Lower lobe of right lung (tissue), 2 donors: Measurements from ENCODE around the gene TBX21. TPM values are rescaled to one million over a fixed set of nuclear protein-coding genes. Genes with fewer than 3 reads are reported as not detected.

Experiments used
- ATAC-seq, 2 donors: fragments of 200-7000 bp; cut with Tn5 transposase; one replicate each; pipeline ENCODE4 v1.9.1; 2020 to 2022; ENCODE audit warnings: mild to moderate bottlenecking in 2 of 2, moderate library complexity in 2 of 2
- DNase-seq: peaks from one replicate; pipeline ENCODE4 v3.0.0-alpha.2; 2020
- H3K27ac ChIP-seq: fragments of 200-600 bp; one replicate; pipeline ENCODE4 v1.8.0; 2022
- H3K27me3 ChIP-seq: fragments of 200-600 bp; one replicate; pipeline ENCODE4 v1.8.0; 2022; ENCODE audit warnings: low read depth
- H3K36me3 ChIP-seq: fragments of 200-600 bp; one replicate; pipeline ENCODE4 v1.8.0; 2022; ENCODE audit warnings: mild to moderate bottlenecking
- H3K4me1 ChIP-seq: fragments of 200-600 bp; one replicate; pipeline ENCODE4 v1.8.0; 2022
- H3K4me3 ChIP-seq: fragments of 200-600 bp; one replicate; pipeline ENCODE4 v1.8.0; 2022; ENCODE audit warnings: mild to moderate bottlenecking
- H3K9me3 ChIP-seq: fragments of 200-600 bp; one replicate; pipeline ENCODE4 v1.8.0; 2022
- CTCF ChIP-seq: fragments of 200-600 bp; IDR thresholded peaks from one replicate; pipeline ENCODE4 v1.8.0; 2022; ENCODE audit warnings: antibody characterized with exemption, mild to moderate bottlenecking
- intact Hi-C: fragments of 100-400 bp; cut with DNase I; formaldehyde crosslinking; loops from one replicate; pipeline ENCODE4 v1.11.0; 2022
- total RNA-seq: library from RNA; stranded (reverse); fragmentation: NEBNext Ultra II Directional; extraction: Animal tissue kit (Norgen Biotek cat#: 25700); gene quantifications from one replicate; pipeline ENCODE4 v1.2.1, GENCODE V29; 2021
- donor health status: DM: no; HTN: yes; CAD: no; lungs with severe emphysema.

Gene TBX21
- total RNA-seq, 1 donor from 2014 or later: 3.6 TPM

GRCh38 chr17:47744168-47745036 is 11.4 kb downstream of the TBX21 start:
- no peak for TF ChIP-seq CTCF
- H3K4me3 ChIP-seq: no peak overlapping the region
- intact Hi-C loops: no loop called here
- DNase-seq (no peak), ATAC-seq (no peak)
- H3K36me3 ChIP-seq: no peaks in the 10 kb centered on the region
- H3K4me1 ChIP-seq: no peaks in the 10 kb centered on the region
- H3K27ac ChIP-seq: no peak overlapping the region
- peaks cover 38% of the 10 kb centered on the region for H3K27me3 ChIP-seq
- no peaks in the 10 kb centered on the region for H3K9me3 ChIP-seq

GRCh38 chr17:47745037-47745380 is 12.0 kb downstream of the TBX21 start:
- Histone ChIP-seq H3K9me3 (no peaks in the 10 kb centered on the region), H3K4me1 (no peaks in the 10 kb centered on the region), H3K4me3 (no peak overlapping the region), H3K27me3 (peaks cover 38% of the 10 kb centered on the region), H3K36me3 (no peaks in the 10 kb centered on the region), H3K27ac (no peak overlapping the region)
- no peak for DNase-seq
- intact Hi-C loops: no loop called here
- peak in 1 of 2 donors; percentile 23 for ATAC-seq
- no peak for TF ChIP-seq CTCF

GRCh38 chr17:47751471-47751870 is 18.4 kb downstream of the TBX21 start:
- Histone ChIP-seq H3K27ac (no peak overlapping the region), H3K36me3 (no peaks in the 10 kb centered on the region), H3K4me3 (no peak overlapping the region), H3K4me1 (no peaks in the 10 kb centered on the region), H3K27me3 (peaks cover 10% of the 10 kb centered on the region), H3K9me3 (no peaks in the 10 kb centered on the region)
- no peak for TF ChIP-seq CTCF
- intact Hi-C loops: no loop called here
- ATAC-seq: no peak
- DNase-seq: no peak

- Histone ChIP-seq H3K4me1 (no peaks in the 10 kb centered on the region), H3K27ac (no peak overlapping the region), H3K27me3 (peaks cover 10% of the 10 kb centered on the region), H3K36me3 (no peaks in the 10 kb centered on the region), H3K9me3 (peaks cover 13% of the 10 kb centered on the region), H3K4me3 (no peak overlapping the region)
- no peak for ATAC-seq
- intact Hi-C loops: no loop called here
- TF ChIP-seq CTCF: no peak
- no peak for DNase-seq
These were observed 24.4 kb downstream of the TBX21 start for GRCh38 chr17:47757386-47757785.

GRCh38 chr17:47760409-47761140 is 27.5 kb downstream of the TBX21 start:
- DNase-seq: no peak
- intact Hi-C loops: no loop called here
- TF ChIP-seq CTCF: no peak

More at GRCh38 chr17:47760409-47761140, 27.5 kb downstream of the TBX21 start:
- ATAC-seq: no peak
- Histone ChIP-seq H3K36me3 (no peaks in the 10 kb centered on the region), H3K4me3 (no peak overlapping the region), H3K9me3 (peaks cover 13% of the 10 kb centered on the region), H3K4me1 (no peaks in the 10 kb centered on the region), H3K27me3 (peaks cover under 1% of the 10 kb centered on the region), H3K27ac (no peak overlapping the region)
